Left forelimb (tissue), 1 donor: ENCODE results near the gene CATSPERB.
"Not testable (repeated sequence)": the region's sequence is repeated elsewhere in the genome, so short reads cannot be mapped to it uniquely, and the experiment has no call there.

Experiments
- DNase-seq: peaks from one replicate; pipeline ENCODE4 v3.0.0-alpha.2; 2018; ENCODE audit warnings: low spot score

The CATSPERB gene

DNA sequence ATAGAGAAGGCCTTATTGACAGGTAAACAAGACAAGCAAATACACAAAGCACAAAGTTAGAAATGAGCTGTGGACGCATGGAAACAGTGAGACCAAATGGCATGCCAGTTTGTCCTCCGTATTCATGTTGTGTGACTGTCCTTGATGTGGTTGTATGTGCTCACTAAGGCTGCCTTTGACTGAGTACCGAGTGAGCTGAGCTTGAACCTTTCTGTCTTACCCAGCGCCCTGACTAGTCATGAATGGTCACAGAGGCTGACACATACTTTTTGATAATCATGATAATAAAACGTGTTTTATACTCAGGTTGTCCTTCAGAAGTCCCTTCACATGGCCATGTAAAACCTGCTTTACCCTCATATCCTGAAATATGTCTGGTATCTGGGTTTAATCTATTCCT, 553 bp upstream of the CATSPERB start:
- DNase-seq, result no peak

DNA sequence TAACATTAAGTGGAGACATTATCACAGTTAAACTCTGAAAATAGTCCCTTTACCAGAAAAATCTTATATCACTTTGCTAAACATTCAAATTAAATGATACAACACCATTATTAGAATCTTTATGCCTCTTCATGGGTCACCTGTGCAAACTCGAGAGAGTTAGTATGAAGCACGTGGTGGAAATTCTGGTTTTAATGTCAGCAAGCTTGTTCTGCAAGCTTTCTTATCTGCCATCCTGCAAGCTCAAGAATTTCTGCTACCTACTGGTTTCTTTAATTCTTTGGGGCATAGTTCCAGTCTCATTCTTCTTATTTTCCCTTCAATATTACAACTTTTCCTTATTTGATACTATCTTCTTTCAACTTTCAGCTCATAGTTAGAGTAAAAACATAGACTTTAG, 868 bp downstream of the CATSPERB start:
- no peak for DNase-seq

DNA sequence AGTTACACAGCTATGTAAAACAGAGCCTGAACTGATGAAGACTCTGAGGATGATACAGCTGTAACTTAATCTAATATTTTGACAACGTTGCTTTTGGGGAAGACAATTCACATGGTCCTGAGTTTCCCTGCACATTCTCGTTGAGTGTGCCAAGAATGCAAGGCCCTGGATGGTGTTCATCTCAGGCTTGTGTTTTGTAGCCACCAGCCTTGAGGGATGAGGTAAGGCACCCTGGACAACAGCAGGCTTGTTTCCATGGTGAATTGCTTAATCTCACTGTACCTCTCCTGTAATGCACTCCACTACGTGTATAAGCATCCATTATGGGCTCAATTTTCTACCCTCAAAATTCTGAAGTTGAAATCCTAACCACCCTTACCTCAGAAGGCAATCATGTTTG, 2.1 kb downstream of the CATSPERB start:
- DNase-seq, result no peak

DNA sequence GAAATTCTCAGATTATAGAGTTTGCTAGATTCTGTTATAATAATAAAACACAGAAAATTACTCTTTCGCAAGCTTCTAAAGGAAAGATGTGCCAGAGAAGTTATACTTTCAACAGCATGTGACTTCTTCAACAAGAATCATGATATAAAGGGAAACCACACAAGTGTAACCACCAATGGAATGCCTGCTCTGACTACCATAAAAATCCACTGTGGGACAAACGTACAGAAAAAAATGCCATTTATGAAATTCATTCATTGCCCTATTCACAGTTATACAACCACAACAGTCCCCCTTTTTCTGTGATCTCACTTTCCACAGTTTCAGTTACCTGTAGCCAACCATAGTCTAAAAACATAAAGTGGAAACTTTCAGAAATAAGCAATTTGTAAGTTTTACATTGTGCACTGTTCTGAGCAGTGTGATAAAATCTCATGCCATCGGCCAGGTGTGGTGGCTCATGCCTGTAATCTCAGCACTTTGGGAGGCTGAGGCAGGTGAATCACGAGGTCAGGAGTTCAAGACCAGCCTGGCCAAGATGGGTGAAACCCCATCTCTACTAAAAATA, 3.2 kb downstream of the CATSPERB start:
- no peak for DNase-seq

DNA sequence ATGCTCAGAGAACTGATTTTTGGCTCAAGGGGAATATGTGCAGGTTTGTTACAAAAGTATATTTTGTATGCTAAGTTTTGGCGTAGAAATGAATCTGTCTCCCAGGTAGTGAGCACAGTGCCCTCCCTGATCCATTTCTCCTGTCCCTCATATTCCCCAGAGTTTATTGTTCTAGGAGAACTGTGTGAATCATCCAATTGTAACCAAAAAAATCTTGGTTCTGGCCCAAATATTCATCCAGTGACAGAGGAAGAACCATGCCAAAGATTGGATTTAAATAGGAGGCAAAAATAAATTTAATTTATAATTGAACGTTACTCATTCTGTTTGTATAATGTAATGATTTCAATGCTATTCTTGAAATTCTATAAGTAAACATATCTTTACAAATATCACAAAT, 4.8 kb downstream of the CATSPERB start:
- DNase-seq, result no peak

DNA sequence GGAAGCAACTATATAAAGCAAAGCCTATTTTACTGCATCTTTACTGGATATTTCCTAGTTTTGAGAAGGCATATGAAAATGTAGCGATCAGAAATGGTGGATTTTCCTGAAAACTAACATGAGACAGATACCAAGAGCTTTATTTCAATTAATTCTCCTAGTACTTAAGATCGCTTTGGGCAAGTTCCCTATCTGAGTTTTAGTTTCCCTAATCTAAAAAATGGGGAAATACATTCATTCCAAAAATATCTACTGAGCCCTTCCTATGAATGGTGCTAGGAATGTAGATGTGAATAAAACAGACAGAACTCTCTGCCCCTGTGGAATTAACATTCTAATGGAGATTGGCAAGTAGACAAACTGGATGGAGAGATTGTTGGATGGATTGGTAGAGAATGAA, 8.4 kb downstream of the CATSPERB start:
- no peak for DNase-seq

DNA sequence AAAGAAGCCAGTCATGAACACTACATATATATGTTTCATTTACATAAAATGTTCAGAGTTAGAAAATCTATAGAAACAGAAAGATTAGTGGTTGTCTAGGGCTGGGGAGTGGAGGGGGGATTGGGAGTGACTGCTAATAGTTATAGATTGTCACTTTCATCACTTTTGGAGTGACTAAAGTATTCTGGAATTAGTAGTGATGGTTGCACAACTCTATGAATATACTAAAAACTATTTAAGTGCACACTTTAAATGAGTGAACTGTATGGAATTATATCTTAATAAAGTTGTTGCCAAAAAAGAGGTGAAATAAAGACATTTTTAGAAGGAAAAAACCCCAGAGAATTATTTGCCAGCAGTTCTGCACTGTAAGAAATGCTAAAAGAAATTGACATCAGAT, 9.5 kb downstream of the CATSPERB start:
- DNase-seq, result no peak

DNA sequence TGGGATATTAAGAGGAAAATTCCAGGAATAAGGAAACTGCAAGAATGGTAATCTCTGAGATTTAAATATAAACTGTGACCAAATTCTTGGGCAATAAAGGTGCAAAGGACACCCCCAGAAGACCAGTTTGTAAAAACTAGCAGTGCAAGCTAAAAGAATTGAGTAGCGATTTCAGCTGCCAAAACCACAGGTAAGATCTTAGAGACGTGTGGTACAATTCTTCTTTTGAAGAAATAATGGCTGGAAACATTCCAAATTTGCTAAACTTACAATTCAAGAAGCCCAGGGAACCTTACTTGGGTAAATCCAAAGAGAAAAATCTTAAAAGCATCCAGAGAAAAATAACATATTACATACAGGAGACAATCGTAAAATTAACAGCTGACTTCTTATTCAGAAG, 12.0 kb downstream of the CATSPERB start:
- DNase-seq, result no peak

DNA sequence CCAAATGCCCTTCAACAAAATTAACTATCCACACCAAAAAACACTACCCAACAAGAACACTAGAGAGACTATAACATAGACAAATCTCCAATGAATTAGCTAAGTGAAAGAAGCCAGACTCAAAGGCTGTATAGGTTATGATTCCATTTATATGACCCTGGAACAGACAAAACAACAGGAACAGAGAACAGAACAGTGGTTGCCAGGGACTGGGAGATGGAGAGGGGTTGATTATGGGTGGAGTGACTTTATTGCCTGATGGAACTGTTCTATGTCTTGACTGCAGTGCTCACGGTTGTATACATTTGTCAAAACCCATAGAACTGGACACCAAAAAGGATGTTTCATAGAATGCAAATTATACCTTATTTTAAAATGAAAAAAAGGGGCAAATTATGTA, 14.9 kb downstream of the CATSPERB start:
- DNase-seq, result no peak

DNA sequence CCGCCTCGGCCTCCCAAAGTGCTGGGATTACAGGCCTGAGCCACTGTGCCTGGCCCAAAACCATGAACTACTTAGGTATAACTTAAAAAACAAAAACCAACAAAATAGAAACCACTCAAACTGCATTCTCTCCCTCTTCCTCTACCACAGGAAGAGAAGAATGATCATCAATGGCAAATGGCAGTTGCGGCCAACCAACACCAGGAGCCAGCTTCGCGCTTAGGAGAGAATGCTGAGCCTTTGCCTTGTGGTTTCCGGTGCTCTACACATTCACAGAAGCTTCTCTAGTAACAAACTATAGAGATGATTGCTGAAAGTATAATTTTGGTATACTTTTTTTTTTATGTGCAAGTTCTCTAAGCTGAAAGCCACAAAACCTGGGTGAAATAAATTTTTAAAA, 17.1 kb downstream of the CATSPERB start:
- DNase-seq, result no peak

DNA sequence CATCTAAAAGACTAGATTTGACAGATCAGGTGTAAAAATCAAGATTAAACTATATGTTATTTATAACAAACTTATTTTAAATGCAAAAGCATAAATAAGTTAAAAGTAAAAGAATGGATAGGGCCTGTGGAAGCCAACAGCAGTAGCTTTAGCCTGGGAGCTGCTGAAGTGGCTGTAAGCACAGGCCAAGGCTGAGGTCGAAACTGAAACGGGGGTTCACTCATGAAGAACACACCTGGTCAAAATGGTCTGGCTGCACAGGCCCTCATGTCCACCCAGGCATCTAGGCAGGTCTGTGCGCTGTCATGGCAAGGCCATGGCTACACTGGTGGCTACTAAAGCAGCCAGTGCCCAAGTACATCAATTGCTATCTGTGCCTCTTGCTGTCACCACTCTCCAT, 23.1 kb downstream of the CATSPERB start:
- DNase-seq, result no peak

DNA sequence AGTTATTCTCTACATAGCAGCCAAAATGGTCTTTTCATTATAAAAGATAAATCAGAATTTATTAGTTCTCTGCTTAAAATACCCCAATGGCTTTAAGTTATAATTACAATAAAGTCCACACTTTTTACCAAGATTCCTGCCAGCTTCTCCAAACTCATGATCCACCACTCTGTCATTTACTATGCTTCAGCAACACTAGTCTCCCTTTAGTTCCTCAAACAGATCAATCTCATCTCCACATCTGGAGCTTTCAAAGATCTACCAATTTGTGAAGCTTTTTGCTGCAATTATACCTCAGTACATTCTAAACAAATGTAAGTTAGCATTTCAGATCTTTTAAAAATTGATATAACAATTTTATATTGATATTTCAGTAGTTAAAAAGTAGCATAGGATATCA, 24.9 kb downstream of the CATSPERB start:
- no peak for DNase-seq

DNA sequence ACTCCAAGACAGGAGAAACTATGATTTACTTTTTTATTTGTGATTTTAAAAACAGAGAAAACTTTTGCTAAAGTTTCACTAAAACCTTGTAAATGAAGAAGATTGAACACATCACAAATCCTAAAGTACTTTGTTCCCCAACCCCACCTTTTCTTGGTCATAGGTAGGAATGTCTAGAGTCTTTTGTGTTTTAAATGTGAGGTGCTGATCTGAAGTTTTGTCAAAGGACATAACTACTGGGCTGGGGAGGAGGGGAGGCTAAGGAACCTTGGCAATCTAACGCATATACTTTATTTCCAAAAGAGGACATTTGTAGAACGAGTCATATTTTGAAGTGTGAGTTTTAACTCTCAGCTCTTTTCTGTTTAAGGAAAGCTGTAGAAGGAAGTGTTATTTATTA, 37.2 kb downstream of the CATSPERB start:
- no peak for DNase-seq

DNA sequence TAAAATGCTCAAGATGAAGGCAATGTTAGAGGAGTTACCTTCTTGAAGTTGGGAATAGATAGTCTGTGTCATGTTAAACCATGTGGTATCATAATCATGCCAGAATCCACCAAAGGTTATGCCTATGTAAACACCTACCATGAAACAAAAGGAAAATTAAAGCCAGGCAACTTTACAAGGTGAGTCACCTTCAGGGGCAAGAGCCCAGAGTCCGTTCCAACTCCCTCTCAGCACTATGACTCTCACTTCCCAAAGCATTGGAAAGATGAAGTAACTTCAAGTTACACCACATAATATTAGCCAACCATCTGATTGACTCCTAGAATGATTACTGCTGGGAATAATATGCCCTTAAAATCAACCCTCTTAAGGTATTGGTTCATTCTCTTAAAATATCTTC, 38.5 kb downstream of the CATSPERB start:
- no peak for DNase-seq

DNA sequence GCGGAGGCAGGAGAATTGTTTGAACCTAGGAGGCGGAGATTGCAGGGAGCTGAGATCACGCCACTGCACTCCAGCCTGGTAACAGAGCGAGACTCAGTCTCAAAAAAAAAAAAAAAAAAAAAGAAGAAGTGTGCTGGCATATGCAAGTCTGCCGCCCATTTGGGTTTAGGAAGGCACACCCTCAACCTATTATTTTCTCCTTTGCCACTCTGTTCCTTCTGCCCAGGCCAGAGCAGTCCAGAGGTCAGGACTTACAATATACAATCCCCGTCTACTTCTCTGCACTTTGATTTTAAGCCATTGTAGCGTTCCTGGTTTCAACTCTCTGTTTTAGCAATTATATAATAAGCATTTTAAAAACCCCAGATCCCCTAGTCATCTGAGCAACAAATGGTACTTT, 39.8 kb downstream of the CATSPERB start:
- no peak for DNase-seq

DNA sequence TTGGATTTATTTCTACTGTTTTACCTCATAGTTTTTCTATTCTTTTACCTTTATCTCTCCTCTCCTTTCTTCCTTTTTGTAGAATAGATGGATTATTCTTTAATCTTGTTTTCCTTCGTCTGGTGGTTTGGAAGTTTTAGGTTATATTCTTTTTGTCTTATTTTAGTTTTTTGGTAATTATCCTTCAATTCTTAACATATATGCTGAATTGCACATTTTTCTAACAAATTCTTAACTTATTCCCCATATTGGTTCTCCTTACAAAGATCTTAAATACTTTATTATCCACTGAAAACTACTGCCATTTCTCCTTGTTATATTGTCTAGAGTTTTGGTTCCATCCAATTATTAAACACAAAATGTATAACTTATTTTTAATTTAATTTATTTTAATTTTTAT, 42.3 kb downstream of the CATSPERB start:
- DNase-seq, result no peak

DNA sequence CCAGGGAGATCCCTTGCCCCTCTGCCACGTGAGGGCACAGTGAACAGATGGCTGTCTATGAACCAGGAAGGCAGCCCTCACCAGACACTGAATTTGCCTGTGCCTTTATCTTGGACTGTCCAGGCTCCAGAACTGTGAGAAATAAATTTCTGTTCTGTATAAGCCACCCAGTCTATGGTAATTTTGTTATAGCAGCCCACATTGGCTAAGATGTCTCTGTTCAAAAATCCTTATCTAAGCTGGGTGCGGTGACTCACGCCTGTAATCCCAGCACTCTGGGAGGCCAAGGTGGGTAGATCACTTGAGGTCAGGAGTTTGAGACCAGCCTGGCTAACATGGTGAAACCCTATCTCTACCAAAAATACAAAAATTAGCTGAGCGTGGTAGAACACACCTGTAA, 44.5 kb downstream of the CATSPERB start:
- DNase-seq, result not testable (repeated sequence)

DNA sequence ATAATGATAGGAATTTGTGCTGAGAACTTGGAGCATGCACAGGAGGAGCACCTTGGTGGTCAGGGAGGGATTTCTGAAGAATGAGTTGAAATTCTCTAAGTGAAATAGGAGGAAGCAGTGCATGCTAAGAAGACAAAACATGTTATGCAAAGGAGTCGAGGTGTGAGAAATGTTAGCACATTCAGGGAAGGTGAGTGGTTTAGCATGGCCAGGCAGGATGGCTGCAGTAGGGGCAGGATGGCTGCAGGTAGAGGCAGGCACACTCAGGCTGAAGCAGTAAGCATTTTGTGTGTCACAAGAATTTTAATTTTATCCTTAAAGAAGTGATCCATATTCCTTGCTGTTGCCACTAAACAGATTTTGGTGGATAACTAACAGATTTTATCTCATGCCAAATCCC, 46.3 kb downstream of the CATSPERB start:
- no peak for DNase-seq

DNA sequence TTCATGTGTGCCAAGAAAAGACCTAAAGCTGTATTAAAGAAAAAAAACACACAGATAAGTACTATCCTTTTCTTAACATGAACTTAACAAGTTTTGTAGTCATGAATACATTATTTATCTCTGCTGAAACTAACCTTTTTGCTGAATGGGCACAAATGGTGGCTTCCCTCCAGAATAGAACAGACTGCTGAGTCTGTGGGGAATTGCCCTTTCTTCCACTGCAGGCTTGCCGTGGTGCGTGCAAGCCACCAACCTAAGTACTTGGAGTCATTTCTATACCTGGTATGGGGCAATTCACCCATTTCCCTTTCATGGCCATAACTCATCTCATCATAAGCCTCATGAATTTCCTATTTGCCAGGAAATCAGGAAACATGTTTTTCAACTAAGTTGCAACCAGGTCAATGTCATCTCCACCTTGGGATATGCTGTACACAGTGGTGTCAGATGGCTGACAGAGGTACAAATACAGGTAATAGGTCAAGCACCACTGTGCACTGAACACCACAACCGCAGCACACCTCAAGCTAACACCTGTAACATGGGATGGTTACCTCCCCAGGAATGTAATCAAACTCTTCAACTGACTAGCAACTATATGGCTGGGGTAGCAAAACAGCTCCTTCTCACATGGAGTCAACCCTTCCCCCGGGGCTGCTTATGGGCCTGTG, 49.9 kb downstream of the CATSPERB start:
- DNase-seq, result no peak

DNA sequence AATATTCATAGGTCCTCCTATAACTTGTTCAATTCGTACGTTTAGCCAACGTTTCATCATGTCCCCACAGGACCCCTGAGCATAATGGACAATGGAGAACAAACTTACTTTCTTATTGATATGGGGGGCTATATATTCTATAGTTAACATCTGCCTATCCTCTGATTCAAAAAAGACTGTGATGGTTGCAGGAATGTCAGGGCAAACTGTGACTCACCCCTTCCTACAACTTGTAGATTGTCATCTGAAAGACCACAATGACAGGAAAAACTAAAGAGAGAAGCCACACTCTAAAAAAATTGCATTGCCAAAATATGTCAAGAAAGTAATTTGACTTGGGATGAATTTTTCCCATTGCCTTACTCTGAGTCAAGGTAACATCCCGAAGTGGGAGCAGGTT, 50.8 kb downstream of the CATSPERB start:
- no peak for DNase-seq

DNA sequence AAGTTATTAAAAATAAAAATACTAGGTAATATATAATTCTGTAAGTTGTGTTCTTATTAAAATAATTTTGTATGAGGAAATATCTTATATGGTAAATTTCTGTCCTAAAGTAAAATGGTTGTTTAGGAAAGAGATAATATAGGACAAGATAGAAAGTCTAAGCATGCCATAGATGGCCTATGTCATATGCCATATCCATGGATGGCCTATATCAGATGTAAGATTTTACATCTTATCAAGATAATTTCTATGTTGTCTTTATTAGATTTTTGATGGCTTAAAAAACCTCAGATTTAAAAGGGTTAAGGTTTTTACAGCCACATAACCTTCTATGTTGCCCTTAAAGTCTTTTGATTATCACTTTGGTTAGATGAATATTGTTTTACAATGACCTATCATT, 52.6 kb downstream of the CATSPERB start:
- DNase-seq, result no peak

DNA sequence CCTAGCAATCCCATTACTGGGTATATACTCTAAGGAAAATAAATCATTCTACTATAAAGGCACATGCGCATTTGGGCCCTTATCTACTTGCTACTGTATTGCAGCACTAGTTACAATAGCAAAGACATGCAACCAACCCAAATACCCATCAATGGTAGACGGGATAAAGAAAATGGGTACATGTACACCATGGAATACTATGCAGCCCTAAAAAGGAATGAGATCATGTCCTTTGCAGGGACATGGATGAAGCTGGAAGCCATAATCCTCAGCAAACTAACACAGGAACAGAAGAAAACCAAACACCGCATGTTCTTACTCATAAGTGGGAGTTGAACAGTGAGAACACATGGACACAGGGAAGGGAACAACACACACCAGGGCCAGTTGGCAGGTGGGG, 54.2 kb downstream of the CATSPERB start:
- DNase-seq, result not testable (repeated sequence)

DNA sequence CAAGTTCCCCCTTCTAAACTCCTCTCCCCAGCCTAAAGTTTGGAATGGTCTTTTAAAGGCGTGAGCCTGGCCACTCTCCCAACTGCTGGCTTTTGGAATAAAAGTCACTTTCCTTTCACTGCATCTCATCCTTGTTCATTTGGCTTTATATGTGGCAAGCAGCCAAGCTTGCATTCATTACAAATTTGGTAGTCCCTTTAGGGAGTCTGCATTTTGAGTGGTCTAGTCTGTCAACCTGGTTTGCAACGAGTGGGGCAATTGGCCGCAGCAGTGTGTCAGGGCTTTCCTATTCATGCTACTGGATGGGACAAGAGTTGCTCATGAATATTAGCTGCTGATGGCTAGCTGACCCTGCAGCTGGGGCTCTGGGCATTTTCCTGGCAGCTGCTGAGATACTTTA, 57.0 kb downstream of the CATSPERB start:
- DNase-seq, result no peak

DNA sequence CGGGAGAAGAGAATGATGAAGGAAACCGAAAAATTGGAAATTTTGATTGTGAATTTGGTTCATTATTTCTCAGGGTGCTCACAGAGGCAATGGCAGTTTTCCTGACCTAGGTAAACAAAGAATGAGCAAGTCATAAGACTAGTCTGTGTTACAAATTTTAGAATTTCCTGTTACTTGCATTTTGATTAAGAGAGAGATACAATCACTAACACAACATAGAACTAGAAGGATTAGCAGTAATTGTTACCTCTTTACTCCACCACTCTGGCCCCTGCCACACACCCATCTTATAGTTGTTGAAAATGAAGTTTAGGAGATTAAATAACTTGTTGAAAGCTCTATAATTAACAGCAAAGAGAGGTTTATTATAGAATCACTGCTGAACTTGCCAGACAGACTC, 62.0 kb downstream of the CATSPERB start:
- no peak for DNase-seq
